ENCODE measurements around the gene RHD.
"Not testable (repeated sequence)": the region's sequence is repeated elsewhere in the genome, so short reads cannot be mapped to it uniquely, and the experiment has no call there.

GRCh38 chr1:25322127-25322526 is 49.8 kb downstream of the RHD start:
- TF ChIP-seq POLR2A, CTCF (IDR thresholded peaks at IDR 0.05): not testable (repeated sequence)

Measured in right lobe of liver (tissue), 4 donors.